GM18907 (cell line): ENCODE results near the gene DGKD.

ENCODE experiments used
- ATAC-seq: cut with Tn5 transposase; IDR thresholded peaks from one replicate; pipeline ENCODE4 v1.9.1; 2021; ENCODE audit warnings: mild to moderate bottlenecking, moderate library complexity; ENCODE audit not compliant: unreplicated experiment

Gene DGKD

GRCh38 chr2:233473386-233473791 lies 119.1 kb downstream of the DGKD start:
- no peak for ATAC-seq

DNA sequence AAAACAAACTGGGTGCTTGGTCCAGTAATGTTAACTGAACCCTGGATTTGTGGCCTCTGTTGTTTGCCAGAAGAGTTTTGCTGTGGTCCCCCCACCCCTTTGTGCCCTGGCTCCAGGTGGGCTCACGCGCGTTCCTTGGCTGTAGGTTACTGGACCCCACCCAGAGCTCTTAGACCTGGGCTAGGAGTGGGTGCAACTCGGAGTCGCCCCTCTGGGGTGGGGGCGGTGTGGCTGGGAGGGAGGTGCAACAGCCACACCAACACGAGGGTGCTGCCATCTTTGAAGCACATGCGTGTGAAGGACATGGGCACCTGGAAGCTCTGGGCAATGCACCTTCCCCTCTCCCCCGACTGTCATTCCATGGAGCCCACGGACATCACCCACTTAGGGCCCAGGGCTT lies 119.6 kb downstream of the DGKD start:
- no peak for ATAC-seq

- no peak for ATAC-seq
These were observed 120.2 kb downstream of the DGKD start for GRCh38 chr2:233474308-233475160.

DNA sequence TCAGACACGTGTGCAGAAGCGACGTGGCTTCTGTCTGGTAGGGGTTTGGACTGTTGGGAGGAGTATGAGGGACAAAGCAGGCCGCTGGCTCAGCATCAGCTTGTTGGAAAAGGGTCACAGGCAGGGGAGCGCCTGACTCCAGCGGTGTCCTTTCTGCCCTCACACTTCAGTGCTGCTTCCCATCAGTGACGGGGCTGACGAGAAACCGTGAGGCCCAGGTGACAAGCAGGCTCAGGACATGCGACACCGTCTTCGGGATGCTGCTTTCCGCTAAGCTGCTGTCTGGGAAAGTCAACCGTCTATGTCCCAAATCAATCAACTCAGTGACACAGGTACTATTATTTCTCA lies 121.7 kb downstream of the DGKD start:
- no peak for ATAC-seq

GRCh38 chr2:233476651-233477547 lies 122.6 kb downstream of the DGKD start:
- no peak for ATAC-seq

GRCh38 chr2:233477548-233478433 lies 123.5 kb downstream of the DGKD start:
- ATAC-seq = no peak

- no peak for ATAC-seq
These were observed 125.6 kb downstream of the DGKD start for GRCh38 chr2:233479616-233480489.

GRCh38 chr2:233480490-233481202 lies 126.4 kb downstream of the DGKD start:
- no peak for ATAC-seq

DNA sequence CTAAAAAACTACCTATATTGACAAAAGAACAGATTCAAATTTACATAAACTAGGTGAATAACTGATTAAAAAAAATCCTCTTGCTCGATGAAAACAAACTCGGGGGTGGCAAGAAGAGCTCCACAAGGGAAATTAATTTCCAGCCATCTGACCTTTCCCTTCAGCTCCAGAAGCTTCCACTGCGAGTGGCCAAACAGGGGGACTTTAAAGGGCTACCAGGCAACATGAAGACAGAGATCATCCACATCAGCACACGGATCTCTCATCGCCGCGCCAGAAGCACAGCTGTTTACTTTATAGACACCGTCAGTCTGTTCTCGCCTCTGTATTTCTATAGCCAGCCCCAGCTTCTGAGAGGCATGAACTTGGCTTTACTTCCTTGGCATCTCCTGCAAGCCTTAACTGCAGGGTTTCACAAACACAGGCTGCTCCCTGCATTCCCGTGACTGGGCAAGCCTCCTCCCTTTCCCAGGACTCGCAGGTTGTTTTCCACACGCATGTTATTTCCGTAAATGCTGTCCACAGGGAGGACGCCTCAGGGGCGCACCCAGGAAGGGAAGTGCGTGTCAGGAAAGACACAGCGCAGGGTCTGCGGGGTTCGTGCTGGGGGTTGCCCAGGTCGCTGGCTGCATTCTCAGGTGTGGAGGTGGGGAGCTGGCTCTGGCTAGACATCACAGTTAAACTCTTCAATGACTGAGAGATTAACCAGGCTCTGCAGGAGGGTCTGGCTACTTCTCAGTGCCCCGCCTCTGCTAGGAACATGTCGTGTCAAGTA lies 127.3 kb downstream of the DGKD start:
- no peak for ATAC-seq

- ATAC-seq = no peak
These were observed 128.3 kb downstream of the DGKD start for GRCh38 chr2:233482616-233483015.

DNA sequence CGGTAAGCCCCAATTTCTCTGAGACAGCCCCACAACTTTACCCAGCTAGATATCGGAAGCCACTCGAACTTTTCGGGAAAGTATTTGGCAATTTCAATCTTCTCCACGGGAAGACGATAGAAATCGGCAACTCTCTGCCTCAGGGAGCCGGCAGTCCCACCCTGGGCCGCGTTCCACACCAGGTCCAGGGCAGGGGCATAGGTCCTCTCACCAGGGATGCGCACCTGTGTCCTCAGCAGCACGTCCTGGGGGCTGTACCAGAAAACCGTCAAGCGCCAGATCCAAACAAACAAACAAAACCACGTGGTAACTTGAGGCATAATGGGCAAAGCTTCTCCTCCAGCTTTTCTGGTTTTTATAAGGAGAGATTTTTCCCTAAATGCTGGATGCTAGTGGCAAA lies 131.4 kb downstream of the DGKD start:
- ATAC-seq = no peak

GRCh38 chr2:233486357-233486756 lies 132.1 kb downstream of the DGKD start:
- no peak for ATAC-seq

- ATAC-seq = no peak
These were observed 132.7 kb downstream of the DGKD start for GRCh38 chr2:233486778-233487552.

DNA sequence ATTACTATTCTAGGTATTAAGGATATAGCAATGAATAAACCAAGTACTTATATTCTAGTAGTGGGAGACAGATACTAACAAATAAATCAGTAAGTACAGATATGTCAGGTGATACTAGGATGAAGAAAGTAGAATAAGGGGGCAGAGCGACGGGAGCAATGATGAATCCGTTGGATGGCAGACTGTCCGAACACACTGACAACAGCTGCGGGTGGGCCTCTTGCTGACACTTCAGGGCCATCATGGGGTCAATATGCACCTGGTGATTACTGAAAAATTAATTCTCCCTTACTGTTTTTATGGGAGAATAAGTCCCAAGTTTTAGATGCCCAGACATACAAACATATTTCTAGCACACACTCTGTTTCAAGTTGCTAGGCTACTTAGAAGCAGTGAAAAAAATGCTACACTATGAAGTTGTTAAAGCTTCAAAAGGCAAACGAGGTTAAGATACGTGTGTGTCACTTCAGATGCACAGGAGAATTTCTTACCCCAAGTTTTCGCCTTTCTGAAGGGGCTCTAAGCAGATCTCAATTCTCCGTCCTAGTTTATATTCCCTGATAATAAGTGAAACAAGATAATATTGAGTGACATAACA lies 133.6 kb downstream of the DGKD start:
- no peak for ATAC-seq

DNA sequence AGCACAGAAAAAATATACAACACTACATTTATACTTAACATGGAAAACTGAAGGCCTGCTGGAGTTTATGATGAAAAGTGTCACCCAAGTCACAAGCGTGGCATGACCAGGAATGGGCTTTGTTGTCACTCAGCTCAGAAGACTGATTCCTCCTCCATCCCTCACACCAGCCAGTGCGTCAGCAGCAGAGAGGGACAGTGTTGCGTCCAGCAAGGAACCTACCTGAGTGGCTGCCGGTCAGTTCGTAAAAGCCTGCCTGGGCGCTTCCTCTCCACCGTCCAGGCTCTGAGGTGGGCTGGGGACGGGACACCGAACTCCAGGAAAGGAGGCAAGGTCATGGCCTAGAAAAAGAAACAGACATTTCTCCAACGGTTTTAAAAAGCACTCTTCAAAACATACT lies 134.8 kb downstream of the DGKD start:
- ATAC-seq = no peak

DNA sequence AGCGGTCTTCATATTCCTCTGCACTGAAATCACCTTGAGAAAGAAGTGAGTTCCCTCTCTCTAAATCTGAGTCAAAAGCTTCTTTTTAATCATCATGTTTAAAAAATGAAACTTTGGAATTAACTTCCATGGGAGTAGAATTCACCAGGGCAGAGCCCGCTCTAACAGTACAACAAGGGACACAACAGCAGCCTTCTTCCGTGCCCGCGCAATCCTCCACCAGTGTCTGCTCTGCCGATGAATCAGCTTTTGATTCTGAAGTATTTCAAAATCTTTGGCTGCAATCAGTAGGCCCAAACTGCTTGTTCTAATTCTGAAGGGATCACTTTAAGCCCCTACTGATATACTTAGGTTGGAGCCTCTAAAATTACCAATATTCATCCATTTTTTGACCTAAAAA lies 135.4 kb downstream of the DGKD start:
- no peak for ATAC-seq

GRCh38 chr2:233490831-233491230 lies 136.5 kb downstream of the DGKD start:
- no peak for ATAC-seq

GRCh38 chr2:233491326-233491725 lies 137.0 kb downstream of the DGKD start:
- ATAC-seq = no peak
